AG10803 (cell line): ENCODE data around the gene LONRF2.

ENCODE experiments used
- DNase-seq: peaks from one replicate; pipeline ENCODE4 v3.0.0; 2010; ENCODE audit warnings: low read depth
- H3K4me3 ChIP-seq: 2 replicates; pipeline ENCODE4 v1.5.1; 2011; ENCODE audit warnings: mild to moderate bottlenecking, low read length, control low read depth
- CTCF ChIP-seq: conservative IDR thresholded peaks from 2 replicates; pipeline ENCODE4 v1.5.1; 2011; ENCODE audit warnings: mild to moderate bottlenecking, low read length, control low read depth, inconsistent platforms

LONRF2 gene

GRCh38 chr2:100237163-100237562 is 85.1 kb downstream of the LONRF2 start:
- H3K4me3 ChIP-seq = no peak overlapping the region
- TF ChIP-seq CTCF = no peak
- DNase-seq = no peak

GRCh38 chr2:100236166-100236565 is 86.1 kb downstream of the LONRF2 start:
- H3K4me3 ChIP-seq = no peak overlapping the region
- no peak for DNase-seq
- TF ChIP-seq CTCF = no peak

- DNase-seq = no peak
- H3K4me3 ChIP-seq = no peak overlapping the region
- TF ChIP-seq CTCF = no peak
Measured at GRCh38 chr2:100235581-100235980, 86.7 kb downstream of the LONRF2 start.

GRCh38 chr2:100235098-100235497 is 87.2 kb downstream of the LONRF2 start:
- no peak overlapping the region for H3K4me3 ChIP-seq
- no peak for DNase-seq

GRCh38 chr2:100234141-100234540 is 88.2 kb downstream of the LONRF2 start:
- no peak for TF ChIP-seq CTCF
- H3K4me3 ChIP-seq = no peak overlapping the region
- peak; percentile 54 for DNase-seq

More at GRCh38 chr2:100235098-100235497, 87.2 kb downstream of the LONRF2 start:
- TF ChIP-seq CTCF = no peak

- DNase-seq = no peak
- TF ChIP-seq CTCF = no peak
- no peak overlapping the region for H3K4me3 ChIP-seq
Measured at GRCh38 chr2:100233061-100233460, 89.2 kb downstream of the LONRF2 start.

GRCh38 chr2:100230754-100231153 is 91.5 kb downstream of the LONRF2 start:
- no peak for TF ChIP-seq CTCF
- DNase-seq = no peak
- no peak overlapping the region for H3K4me3 ChIP-seq
